GM12874 (cell line): Measurements from ENCODE around the gene FSTL1.

Source experiments
- CTCF ChIP-seq: IDR thresholded peaks from 2 replicates; pipeline ENCODE4 v1.5.1; 2011; ENCODE audit warnings: low read depth, mild to moderate bottlenecking, control low read depth, low read length, moderate library complexity; ENCODE audit not compliant: insufficient read depth

The FSTL1 gene

GRCh38 chr3:120416868-120417267, 33.9 kb downstream of the FSTL1 start:
- no peak for TF ChIP-seq CTCF

- TF ChIP-seq CTCF, result no peak
Measured at GRCh38 chr3:120415756-120416155, 35.0 kb downstream of the FSTL1 start.

- no peak for TF ChIP-seq CTCF
Measured at GRCh38 chr3:120410541-120410940, 40.3 kb downstream of the FSTL1 start.

DNA sequence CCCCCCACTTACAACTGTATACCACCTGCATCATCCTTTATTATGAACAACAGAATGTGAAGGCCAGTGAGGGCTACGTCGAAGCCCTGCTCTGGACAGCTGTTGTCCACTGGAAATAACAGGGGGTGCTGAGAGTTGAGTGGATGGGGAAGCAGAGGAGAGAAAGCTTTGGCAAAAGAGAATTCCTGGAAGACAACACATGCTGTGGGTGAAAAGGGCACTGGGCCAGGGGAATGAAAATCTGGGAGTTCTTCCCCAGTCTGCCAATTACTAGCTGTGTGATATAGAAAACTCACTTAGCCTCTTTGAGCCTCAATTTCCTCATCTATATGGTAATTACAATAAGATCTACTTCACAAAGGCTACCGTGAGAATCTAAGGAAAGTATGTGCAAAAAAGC, 40.7 kb downstream of the FSTL1 start:
- no peak for TF ChIP-seq CTCF

DNA sequence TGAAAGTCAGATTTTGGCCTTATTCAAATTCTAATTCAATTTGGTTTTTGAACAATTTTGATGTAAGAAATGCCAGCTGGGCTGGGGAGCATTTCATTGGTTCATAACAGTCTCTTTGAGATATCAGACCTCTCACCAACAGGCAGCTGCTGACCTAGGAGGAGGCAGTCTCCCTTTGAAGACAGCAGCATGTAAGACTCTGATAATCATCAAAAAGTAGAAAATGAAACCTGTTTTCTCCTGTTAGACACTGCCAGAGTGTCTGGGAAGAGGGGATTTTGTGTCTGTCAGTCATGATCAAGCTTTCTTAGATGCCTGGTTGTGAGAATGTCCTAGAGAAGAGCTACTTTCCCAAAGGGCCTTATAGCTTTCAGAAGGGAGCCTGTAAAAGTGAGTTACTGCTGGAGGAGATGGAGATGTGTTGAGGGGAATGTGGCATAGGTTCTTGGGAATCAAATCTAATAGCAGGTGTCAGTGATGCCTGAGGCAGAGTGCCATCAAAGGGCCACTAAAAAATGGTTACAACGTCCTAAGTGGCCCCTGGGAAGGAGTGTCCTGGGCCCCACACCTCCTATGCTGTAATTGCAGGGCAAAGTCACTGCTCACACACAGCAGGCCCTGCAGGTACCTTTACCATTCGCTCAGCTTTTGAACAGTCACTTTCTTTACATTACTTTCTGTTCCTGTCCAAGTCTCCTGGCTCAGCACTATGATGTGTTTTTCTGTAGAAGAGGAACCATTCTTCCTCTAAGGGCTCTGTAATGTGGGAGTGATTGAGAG, 43.1 kb downstream of the FSTL1 start:
- no peak for TF ChIP-seq CTCF

DNA sequence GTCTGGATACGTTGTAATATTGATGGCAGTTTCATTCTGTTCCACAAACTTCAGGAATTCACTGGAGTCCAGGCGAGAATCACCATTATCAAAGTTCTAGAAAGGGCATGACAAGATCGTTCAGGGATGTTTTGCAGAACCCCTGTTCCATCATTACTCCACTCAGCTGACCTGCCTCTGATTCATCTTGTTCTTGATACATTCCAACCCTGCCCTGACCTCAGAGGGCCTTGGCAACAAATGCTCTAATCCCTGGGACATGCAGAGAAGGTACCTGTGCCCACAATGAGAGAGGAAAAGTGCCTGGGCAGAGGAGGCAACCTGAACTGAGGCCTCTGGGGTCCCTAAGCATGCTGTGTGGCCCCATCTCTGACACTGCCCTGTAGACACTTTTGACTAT, 45.9 kb downstream of the FSTL1 start:
- no peak for TF ChIP-seq CTCF

DNA sequence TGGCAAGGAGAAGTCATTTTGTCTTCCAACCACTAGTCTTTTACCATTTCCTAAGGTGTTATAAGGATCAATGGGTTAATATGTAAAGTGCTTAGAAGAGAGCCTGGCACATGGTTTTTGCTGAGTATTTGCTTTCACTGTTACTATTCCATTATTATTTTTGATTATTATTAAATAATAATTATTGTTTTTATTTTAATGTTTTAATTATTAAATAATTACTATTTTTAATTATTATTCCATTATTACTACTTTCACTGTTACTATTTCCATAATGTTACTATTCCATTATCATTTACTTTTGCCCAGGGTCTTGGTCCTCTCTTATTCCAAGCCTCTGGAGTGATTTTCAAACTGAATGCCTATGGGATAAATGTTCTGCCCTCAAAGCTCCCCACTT, 48.5 kb downstream of the FSTL1 start:
- TF ChIP-seq CTCF, result no peak
